ENCODE data around the gene ZSCAN5B. TPM values are rescaled to one million over a fixed set of nuclear protein-coding genes. Genes with fewer than 3 reads are reported as not detected.

The ZSCAN5B gene
- total and polyA plus RNA-seq, 2 of the 13 experiments (the other 11 are each of a cell fraction or from before 2014, with no cell fraction given): not detected

DNA sequence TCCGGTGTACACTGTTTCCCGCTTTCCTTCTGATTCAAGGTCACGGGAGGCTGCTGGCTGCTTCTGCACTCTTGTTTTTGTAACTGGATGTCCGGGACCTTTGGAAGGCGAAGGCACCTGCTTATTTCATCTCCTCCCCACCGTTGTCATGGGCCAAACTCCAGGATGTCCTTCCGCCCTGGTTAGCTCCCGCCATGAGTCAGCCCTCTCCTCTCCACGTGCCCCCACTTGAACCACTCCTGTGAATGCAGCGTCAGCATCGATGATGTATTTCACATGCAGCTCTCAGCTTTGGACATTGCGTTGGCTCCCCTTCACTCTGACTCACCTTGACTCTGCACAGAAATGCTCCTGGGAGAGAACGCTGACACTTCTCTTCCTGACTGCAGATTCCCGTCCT is 27.3 kb downstream of the ZSCAN5B start (continued):
- peak in 1 of 2 experiments; percentile 77; a peak in 1 of 4 replicates for TF ChIP-seq HMGXB4 (CRISPR knock-in tag; IDR thresholded peaks at IDR 0.05; ENCODE audit: borderline replicate concordance in 1 of 2, low read depth in 1 of 2)
- peak; percentile 80; the same call in 1 of the 2 replicates for TF ChIP-seq ZIK1 (CRISPR knock-in tag; IDR thresholded peaks at IDR 0.05; ENCODE audit: borderline replicate concordance, low read depth)
- TF ChIP-seq, protein P1, sequence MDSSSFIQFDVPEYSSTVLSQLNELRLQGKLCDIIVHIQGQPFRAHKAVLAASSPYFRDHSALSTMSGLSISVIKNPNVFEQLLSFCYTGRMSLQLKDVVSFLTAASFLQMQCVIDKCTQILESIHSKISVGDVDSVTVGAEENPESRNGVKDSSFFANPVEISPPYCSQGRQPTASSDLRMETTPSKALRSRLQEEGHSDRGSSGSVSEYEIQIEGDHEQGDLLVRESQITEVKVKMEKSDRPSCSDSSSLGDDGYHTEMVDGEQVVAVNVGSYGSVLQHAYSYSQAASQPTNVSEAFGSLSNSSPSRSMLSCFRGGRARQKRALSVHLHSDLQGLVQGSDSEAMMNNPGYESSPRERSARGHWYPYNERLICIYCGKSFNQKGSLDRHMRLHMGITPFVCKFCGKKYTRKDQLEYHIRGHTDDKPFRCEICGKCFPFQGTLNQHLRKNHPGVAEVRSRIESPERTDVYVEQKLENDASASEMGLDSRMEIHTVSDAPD (CRISPR knock-in tag; IDR thresholded peaks at IDR 0.05): no peak
- TF ChIP-seq HNRNPUL1 (IDR thresholded peaks at IDR 0.05; ENCODE audit: low read depth, low read length): no peak
- TF ChIP-seq ZNF367 (CRISPR knock-in tag; IDR thresholded peaks at IDR 0.05; ENCODE audit: borderline replicate concordance): no peak
- TF ChIP-seq, protein P2, sequence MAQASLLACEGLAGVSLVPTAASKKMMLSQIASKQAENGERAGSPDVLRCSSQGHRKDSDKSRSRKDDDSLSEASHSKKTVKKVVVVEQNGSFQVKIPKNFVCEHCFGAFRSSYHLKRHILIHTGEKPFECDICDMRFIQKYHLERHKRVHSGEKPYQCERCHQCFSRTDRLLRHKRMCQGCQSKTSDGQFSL (CRISPR knock-in tag; IDR thresholded peaks at IDR 0.05): no peak
- TF ChIP-seq, protein P3, sequence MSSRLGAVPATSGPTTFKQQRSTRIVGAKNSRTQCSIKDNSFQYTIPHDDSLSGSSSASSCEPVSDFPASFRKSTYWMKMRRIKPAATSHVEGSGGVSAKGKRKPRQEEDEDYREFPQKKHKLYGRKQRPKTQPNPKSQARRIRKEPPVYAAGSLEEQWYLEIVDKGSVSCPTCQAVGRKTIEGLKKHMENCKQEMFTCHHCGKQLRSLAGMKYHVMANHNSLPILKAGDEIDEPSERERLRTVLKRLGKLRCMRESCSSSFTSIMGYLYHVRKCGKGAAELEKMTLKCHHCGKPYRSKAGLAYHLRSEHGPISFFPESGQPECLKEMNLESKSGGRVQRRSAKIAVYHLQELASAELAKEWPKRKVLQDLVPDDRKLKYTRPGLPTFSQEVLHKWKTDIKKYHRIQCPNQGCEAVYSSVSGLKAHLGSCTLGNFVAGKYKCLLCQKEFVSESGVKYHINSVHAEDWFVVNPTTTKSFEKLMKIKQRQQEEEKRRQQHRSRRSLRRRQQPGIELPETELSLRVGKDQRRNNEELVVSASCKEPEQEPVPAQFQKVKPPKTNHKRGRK (CRISPR knock-in tag; IDR thresholded peaks at IDR 0.05): no peak
- no peak for TF ChIP-seq ZC3H13 (CRISPR knock-in tag; IDR thresholded peaks at IDR 0.05)
- no peak for TF ChIP-seq NFATC3 (CRISPR knock-in tag; IDR thresholded peaks at IDR 0.05)
- no peak for TF ChIP-seq ZNF432 (CRISPR knock-in tag; IDR thresholded peaks at IDR 0.05; ENCODE audit: borderline replicate concordance)
- TF ChIP-seq, protein P4, sequence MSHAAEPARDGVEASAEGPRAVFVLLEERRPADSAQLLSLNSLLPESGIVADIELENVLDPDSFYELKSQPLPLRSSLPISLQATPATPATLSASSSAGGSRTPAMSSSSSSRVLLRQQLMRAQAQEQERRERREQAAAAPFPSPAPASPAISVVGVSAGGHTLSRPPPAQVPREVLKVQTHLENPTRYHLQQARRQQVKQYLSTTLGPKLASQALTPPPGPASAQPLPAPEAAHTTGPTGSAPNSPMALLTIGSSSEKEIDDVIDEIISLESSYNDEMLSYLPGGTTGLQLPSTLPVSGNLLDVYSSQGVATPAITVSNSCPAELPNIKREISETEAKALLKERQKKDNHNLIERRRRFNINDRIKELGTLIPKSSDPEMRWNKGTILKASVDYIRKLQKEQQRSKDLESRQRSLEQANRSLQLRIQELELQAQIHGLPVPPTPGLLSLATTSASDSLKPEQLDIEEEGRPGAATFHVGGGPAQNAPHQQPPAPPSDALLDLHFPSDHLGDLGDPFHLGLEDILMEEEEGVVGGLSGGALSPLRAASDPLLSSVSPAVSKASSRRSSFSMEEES (CRISPR knock-in tag; IDR thresholded peaks at IDR 0.05): peak; percentile 58; the same call in 1 of the 2 replicates
- TF ChIP-seq ZFP90 (CRISPR knock-in tag; IDR thresholded peaks at IDR 0.05; ENCODE audit: borderline replicate concordance): no peak; the same call in 1 of the 2 replicates
- peak; percentile 82 for TF ChIP-seq TEAD3 (CRISPR knock-in tag; optimal IDR thresholded peaks at IDR 0.05; ENCODE audit: borderline replicate concordance)
- TF ChIP-seq ZNF552 (CRISPR knock-in tag; IDR thresholded peaks at IDR 0.05; ENCODE audit: borderline replicate concordance): no peak
- no peak for TF ChIP-seq ETV6 (CRISPR knock-in tag; conservative IDR thresholded peaks at IDR 0.05)
- no peak for TF ChIP-seq SKI (IDR thresholded peaks at IDR 0.05; ENCODE audit: partially characterized antibody)
- TF ChIP-seq, protein P5, sequence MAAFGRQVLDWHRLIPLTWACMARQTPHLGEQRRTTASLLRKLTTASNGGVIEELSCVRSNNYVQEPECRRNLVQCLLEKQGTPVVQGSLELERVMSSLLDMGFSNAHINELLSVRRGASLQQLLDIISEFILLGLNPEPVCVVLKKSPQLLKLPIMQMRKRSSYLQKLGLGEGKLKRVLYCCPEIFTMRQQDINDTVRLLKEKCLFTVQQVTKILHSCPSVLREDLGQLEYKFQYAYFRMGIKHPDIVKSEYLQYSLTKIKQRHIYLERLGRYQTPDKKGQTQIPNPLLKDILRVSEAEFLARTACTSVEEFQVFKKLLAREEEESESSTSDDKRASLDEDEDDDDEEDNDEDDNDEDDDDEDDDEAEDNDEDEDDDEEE (CRISPR knock-in tag; IDR thresholded peaks at IDR 0.05): no peak
- TF ChIP-seq, protein P6, sequence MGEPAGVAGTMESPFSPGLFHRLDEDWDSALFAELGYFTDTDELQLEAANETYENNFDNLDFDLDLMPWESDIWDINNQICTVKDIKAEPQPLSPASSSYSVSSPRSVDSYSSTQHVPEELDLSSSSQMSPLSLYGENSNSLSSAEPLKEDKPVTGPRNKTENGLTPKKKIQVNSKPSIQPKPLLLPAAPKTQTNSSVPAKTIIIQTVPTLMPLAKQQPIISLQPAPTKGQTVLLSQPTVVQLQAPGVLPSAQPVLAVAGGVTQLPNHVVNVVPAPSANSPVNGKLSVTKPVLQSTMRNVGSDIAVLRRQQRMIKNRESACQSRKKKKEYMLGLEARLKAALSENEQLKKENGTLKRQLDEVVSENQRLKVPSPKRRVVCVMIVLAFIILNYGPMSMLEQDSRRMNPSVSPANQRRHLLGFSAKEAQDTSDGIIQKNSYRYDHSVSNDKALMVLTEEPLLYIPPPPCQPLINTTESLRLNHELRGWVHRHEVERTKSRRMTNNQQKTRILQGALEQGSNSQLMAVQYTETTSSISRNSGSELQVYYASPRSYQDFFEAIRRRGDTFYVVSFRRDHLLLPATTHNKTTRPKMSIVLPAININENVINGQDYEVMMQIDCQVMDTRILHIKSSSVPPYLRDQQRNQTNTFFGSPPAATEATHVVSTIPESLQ (CRISPR knock-in tag; conservative IDR thresholded peaks at IDR 0.05): no peak
